Esophagus squamous epithelium (tissue), 5 donors: ENCODE data around the gene TRIM65. TPM values are rescaled to one million over a fixed set of nuclear protein-coding genes. Genes with fewer than 3 reads are reported as not detected.
A peak's percentile ranks its signal among the peaks of the same experiment; 100 is the strongest.

ENCODE experiments used
- DNase-seq: peaks from one replicate; lab custom pipeline; 2025; lab: John Stamatoyannopoulos, UW
- H3K27ac ChIP-seq, 4 donors: fragments of 200-600 bp; sonication (generic); one replicate each; pipeline ENCODE4 v1.5.1; 2016 to 2019; ENCODE audit warnings: mild to moderate bottlenecking in 1 of 4
- H3K27me3 ChIP-seq, 4 donors: fragments of 200-600 bp; sonication (generic); 1 replicate in 3 of 4; 2 replicates in 1 of 4; pipeline versions ENCODE4 v1.5.1 to v1.6.0; 2017 to 2021; ENCODE audit warnings: antibody characterized with exemption in 1 of 4
- H3K36me3 ChIP-seq, 3 donors: fragments of 200-600 bp; sonication (generic); one replicate each; pipeline ENCODE4 v1.5.1; 2016 to 2019
- H3K4me1 ChIP-seq, 3 donors: fragments of 200-600 bp; sonication (generic); one replicate each; pipeline ENCODE4 v1.5.1; 2017 to 2019
- H3K4me3 ChIP-seq, 4 donors: fragments of 200-600 bp; sonication (generic); 1 replicate in 3 of 4; 2 replicates in 1 of 4; pipeline ENCODE4 v1.5.1; 2016 to 2019; ENCODE audit warnings: mild to moderate bottlenecking in 2 of 4, moderate library complexity in 1 of 4
- H3K9me3 ChIP-seq, 3 donors: fragments of 200-600 bp; sonication (generic); one replicate each; pipeline ENCODE4 v1.5.1; 2016 to 2019
- CTCF ChIP-seq, 6 experiments: fragments of 450-650 bp in 4 of 6; fragments of 200-600 bp in 2 of 6; sonication (generic) in 2 of 6; IDR thresholded peaks; one replicate each; pipeline ENCODE4 v1.5.1; 2016 to 2019; ENCODE audit warnings: antibody characterized with exemption in 6 of 6, mild to moderate bottlenecking in 4 of 6, moderate library complexity in 4 of 6
- POLR2A ChIP-seq, 4 donors: fragments of 450-650 bp; IDR thresholded peaks; one replicate each; pipeline ENCODE4 v1.6.1; 2017; ENCODE audit warnings: antibody characterized with exemption in 4 of 4, mild to moderate bottlenecking in 4 of 4, moderate library complexity in 3 of 4
- WGBS, 2 donors: methylation state at CpG; one replicate each; pipeline ENCODE4 v1.1.5; 2018; 5-methylcytosine and 5-hydroxymethylcytosine counted together
- intact Hi-C: fragments of 100-400 bp; cut with DNase I; formaldehyde crosslinking; loops from one replicate; pipeline ENCODE4 v1.15.0; 2022
- total RNA-seq, 4 donors: library from RNA; depleted of rRNA; stranded (reverse); fragments of >200 nt; gene quantifications; one replicate each; pipeline ENCODE4 v1.1.0, GENCODE V29; 2016
- donor health status: DM: yes; HTN: yes; CAD: no.

The TRIM65 gene
- total RNA-seq, 4 donors from 2014 or later: 17.3 to 24.6 (median 19.6) TPM

- intact Hi-C loops: no loop called here
- H3K27ac ChIP-seq: no peak overlapping the region
- peaks cover 0 to under 1% (median 0%) of the 10 kb centered on the region in 3 donors for H3K36me3 ChIP-seq
- H3K4me1 ChIP-seq: peaks cover 0 to 35% (median 11%) of the 10 kb centered on the region in 3 donors
- no peaks in the 10 kb centered on the region for H3K9me3 ChIP-seq
- TF ChIP-seq CTCF (IDR thresholded peaks at IDR 0.05): no peak
- TF ChIP-seq POLR2A (IDR thresholded peaks at IDR 0.05): no peak
- no peak for DNase-seq
- H3K4me3 ChIP-seq: no peak overlapping the region
- 80 to 90% methylated on average over 4 of the region's 4 CpGs for WGBS, 2 donors
- no peaks in the 10 kb centered on the region for H3K27me3 ChIP-seq
These were observed 34.3 kb upstream of the TRIM65 start for GRCh38 chr17:75931062-75931461.

DNA sequence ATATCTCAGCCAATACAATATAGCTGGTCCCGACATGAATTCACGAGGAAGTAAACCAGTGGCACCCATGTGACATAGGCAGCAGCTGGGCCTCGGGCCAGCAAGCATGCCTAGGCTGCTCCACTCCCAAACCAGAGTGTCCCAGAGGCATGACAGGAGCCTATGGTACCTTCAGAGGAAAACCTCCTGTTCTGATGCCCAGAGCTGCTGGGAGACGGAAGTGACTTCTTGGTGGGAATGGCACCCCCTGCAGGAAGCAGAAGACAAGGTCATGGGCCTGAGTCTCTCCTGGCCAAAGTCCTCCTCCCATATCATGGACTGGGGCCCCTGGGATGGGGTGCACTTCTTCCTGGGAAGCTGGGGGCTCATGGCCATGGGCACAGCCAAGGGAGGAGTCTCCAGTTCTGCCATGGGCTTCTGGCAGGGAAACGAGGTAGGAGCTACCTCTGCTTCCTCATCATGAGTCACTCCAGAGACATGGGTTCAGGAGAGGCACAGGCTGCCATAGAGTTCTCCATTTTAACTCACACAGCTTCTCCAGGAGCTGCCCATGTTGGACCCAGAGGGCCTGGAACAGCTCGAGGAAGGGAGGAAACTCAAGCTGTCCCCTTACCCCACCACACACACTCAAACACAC is 30.7 kb upstream of the TRIM65 start:
- 24 to 37% methylated on average over 3 to 4 of the region's 6 CpGs for WGBS, 2 donors
- Histone ChIP-seq H3K27ac (peak overlapping the region; percentile 72 to 81 (median 75)), H3K9me3 (no peaks in the 10 kb centered on the region), H3K36me3 (peaks cover 0 to 30% (median 0%) of the 10 kb centered on the region in 3 donors), H3K4me1 (peaks cover 7 to 43% (median 11%) of the 10 kb centered on the region in 3 donors), H3K4me3 (no peak overlapping the region), H3K27me3 (no peaks in the 10 kb centered on the region)
- DNase-seq: no peak
- peak in 5 of 6 experiments; percentile 26 to 64 (median 48) for TF ChIP-seq CTCF (IDR thresholded peaks at IDR 0.05)
- no peak for TF ChIP-seq POLR2A (IDR thresholded peaks at IDR 0.05)
- intact Hi-C loops: no loop called here

DNA sequence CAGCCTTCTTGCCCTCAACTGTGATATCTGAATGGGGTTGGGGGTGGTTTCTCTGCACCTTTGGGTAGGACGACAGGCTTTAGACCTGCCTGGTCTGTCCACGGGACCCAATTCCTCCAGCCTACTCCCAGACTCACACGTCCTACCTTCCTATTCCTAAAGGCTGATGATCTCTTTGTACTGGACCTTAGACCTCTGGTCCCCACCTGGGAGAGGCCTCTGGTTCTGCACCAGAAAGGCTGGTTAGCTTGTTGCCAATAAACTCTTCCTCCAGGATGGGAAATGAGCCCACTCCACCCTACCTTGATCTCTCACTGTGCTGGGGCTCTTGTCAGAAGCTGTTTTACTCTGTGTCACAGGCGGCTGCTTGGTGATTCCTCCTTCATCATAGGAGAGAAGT is 29.7 kb upstream of the TRIM65 start:
- TF ChIP-seq CTCF (IDR thresholded peaks at IDR 0.05): no peak
- TF ChIP-seq POLR2A (IDR thresholded peaks at IDR 0.05): no peak
- DNase-seq: no peak
- Histone ChIP-seq H3K27ac (peak overlapping the region; percentile 72 to 81 (median 75)), H3K36me3 (peaks cover 0 to 40% (median 0%) of the 10 kb centered on the region in 3 donors), H3K9me3 (no peaks in the 10 kb centered on the region), H3K4me1 (peaks cover 7 to 41% (median 11%) of the 10 kb centered on the region in 3 donors), H3K4me3 (peak overlapping the region in 2 of 4 donors; percentile 2 to 28), H3K27me3 (no peaks in the 10 kb centered on the region)
- 55 to 73% methylated on average over 3 to 4 of the region's 4 CpGs for WGBS, 2 donors
- intact Hi-C loops: no loop called here

DNA sequence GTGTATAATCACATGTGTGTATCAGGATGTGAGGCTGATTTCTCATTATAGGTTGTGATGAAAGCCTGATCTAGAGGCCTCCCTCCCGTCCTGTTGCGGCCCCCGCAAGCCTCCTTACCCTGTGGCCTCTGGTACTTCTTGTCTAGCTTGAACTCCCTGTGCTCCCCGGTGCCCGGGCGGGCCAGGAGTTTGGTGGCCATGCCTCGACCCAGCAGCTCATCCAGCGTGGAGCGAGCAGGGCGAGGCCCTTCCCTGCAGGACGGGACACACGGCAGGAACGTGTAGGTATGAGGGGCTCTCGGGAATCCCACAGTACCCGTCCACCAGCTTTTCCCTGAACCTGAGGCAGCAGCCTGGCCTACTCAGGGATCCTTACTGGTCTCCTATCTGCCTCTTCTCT is 29.2 kb upstream of the TRIM65 start:
- intact Hi-C loops: no loop called here
- TF ChIP-seq CTCF (IDR thresholded peaks at IDR 0.05) (no peak), POLR2A (IDR thresholded peaks at IDR 0.05) (no peak)
- Histone ChIP-seq H3K4me3 (no peak overlapping the region), H3K27ac (peak overlapping the region in 3 of 4 donors; percentile 72 to 81 (median 77)), H3K36me3 (peaks cover 0 to 45% (median 0%) of the 10 kb centered on the region in 3 donors), H3K4me1 (peaks cover 7 to 41% (median 11%) of the 10 kb centered on the region in 3 donors), H3K9me3 (no peaks in the 10 kb centered on the region), H3K27me3 (no peaks in the 10 kb centered on the region)
- 84 to 95% methylated on average over 11 to 13 of the region's 15 CpGs for WGBS, 2 donors
- no peak for DNase-seq

- no peak for TF ChIP-seq POLR2A (IDR thresholded peaks at IDR 0.05)
- no peak for TF ChIP-seq CTCF (IDR thresholded peaks at IDR 0.05)
- WGBS, 2 donors: 100% methylated on average over 5 of the region's 11 CpGs; no CpG with 5 or more reads in 1 of the 2 donors
- peaks cover 0 to 53% (median 0%) of the 10 kb centered on the region in 3 donors for H3K36me3 ChIP-seq
- no peak overlapping the region for H3K4me3 ChIP-seq
- DNase-seq: no peak
- H3K9me3 ChIP-seq: no peaks in the 10 kb centered on the region
- peaks cover 7 to 41% (median 11%) of the 10 kb centered on the region in 3 donors for H3K4me1 ChIP-seq
- H3K27ac ChIP-seq: no peak overlapping the region
- intact Hi-C loops: no loop called here
- no peaks in the 10 kb centered on the region for H3K27me3 ChIP-seq
These were observed 28.4 kb upstream of the TRIM65 start for GRCh38 chr17:75925103-75925502.
